Calu3 (cell line): Measurements from ENCODE around the gene DYNC2LI1. TPM values are rescaled to one million over a fixed set of nuclear protein-coding genes. Genes with fewer than 3 reads are reported as not detected.
A peak's percentile ranks its signal among the peaks of the same experiment; 100 is the strongest.

Experiments used
- BruUV-seq: library from RNA; stranded (reverse); fragments of 400-500 nt; replicated peaks from 2 replicates; lab custom pipeline; 2021; lab: Mats Ljungman, UMichigan
- CTCF ChIA-PET: fragments of 300-600 bp; sonication (Branson Sonifier 250); formaldehyde crosslinking; loops from one replicate; lab custom pipeline; 2022; ENCODE audit warnings: antibody characterized with exemption; lab: Charles Lee
- DNase-seq: peaks from one replicate; pipeline ENCODE4 v3.0.0; 2022
- H3K27ac Mint-ChIP-seq: one replicate; pipeline ENCODE4 v1.8.0; 2022; ENCODE audit warnings: mixed read lengths; ENCODE audit not compliant: unreplicated experiment
- H3K27me3 Mint-ChIP-seq: one replicate; pipeline ENCODE4 v1.8.0; 2022; ENCODE audit warnings: mixed read lengths; ENCODE audit not compliant: unreplicated experiment
- H3K36me3 Mint-ChIP-seq: one replicate; pipeline ENCODE4 v1.8.0; 2022; ENCODE audit warnings: mild to moderate bottlenecking, moderate library complexity, mixed read lengths; ENCODE audit not compliant: insufficient read depth, unreplicated experiment
- H3K4me1 Mint-ChIP-seq: one replicate; pipeline ENCODE4 v1.8.0; 2022; ENCODE audit warnings: mild to moderate bottlenecking, low read depth, mixed read lengths; ENCODE audit not compliant: unreplicated experiment
- H3K4me3 Mint-ChIP-seq: one replicate; pipeline ENCODE4 v1.8.0; 2022; ENCODE audit warnings: mild to moderate bottlenecking, low read depth, moderate library complexity, mixed read lengths; ENCODE audit not compliant: unreplicated experiment
- H3K9me3 Mint-ChIP-seq: one replicate; pipeline ENCODE4 v1.8.0; 2022; ENCODE audit warnings: low read depth, mixed read lengths; ENCODE audit not compliant: unreplicated experiment
- CTCF ChIP-seq: fragments of 200-600 bp; IDR thresholded peaks from one replicate; pipeline ENCODE4 v1.8.0; 2022; ENCODE audit warnings: antibody characterized with exemption; ENCODE audit not compliant: unreplicated experiment
- intact Hi-C: fragments of 100-400 bp; cut with micrococcal nuclease; formaldehyde crosslinking; loops from one replicate; pipeline ENCODE4 v1.10.0; 2022; ENCODE audit not compliant: unreplicated experiment
- total RNA-seq: library from RNA; stranded (reverse); gene quantifications from 2 replicates; pipeline ENCODE4 v1.2.3, GENCODE V29; 2022

DYNC2LI1 gene
- total RNA-seq, 1 experiment from 2014 or later = 20.0 TPM

- H3K36me3 Mint-ChIP-seq = peaks cover 6% of the 10 kb centered on the region
- peak; percentile 25 for DNase-seq
- CTCF ChIA-PET = no interaction called here
- TF ChIP-seq CTCF = no peak
- H3K4me3 Mint-ChIP-seq = peak overlapping the region; percentile 79
- intact Hi-C loops = no loop called here
- no peaks in the 10 kb centered on the region for H3K9me3 Mint-ChIP-seq
- H3K27me3 Mint-ChIP-seq = no peaks in the 10 kb centered on the region
- peak overlapping the region; percentile 32 for H3K27ac Mint-ChIP-seq
- peaks cover 9% of the 10 kb centered on the region for H3K4me1 Mint-ChIP-seq
- BruUV-seq = no TSS peak
Observed at GRCh38 chr2:43831543-43832294, 57.9 kb downstream of the DYNC2LI1 start.

GRCh38 chr2:43832457-43832856 lies 58.6 kb downstream of the DYNC2LI1 start:
- intact Hi-C loops = no loop called here
- DNase-seq = no peak
- no peak for TF ChIP-seq CTCF
- Mint-ChIP-seq H3K4me3 (no peak overlapping the region), H3K27ac (no peak overlapping the region), H3K36me3 (peaks cover 6% of the 10 kb centered on the region), H3K27me3 (no peaks in the 10 kb centered on the region), H3K9me3 (no peaks in the 10 kb centered on the region), H3K4me1 (peaks cover 9% of the 10 kb centered on the region)
- no TSS peak for BruUV-seq
- CTCF ChIA-PET = no interaction called here

- DNase-seq = no peak
- H3K9me3 Mint-ChIP-seq = no peaks in the 10 kb centered on the region
- H3K27me3 Mint-ChIP-seq = no peaks in the 10 kb centered on the region
- no peak overlapping the region for H3K27ac Mint-ChIP-seq
- H3K4me3 Mint-ChIP-seq = no peak overlapping the region
- CTCF ChIA-PET = no interaction called here
- no TSS peak for BruUV-seq
- intact Hi-C loops = no loop called here
- no peaks in the 10 kb centered on the region for H3K36me3 Mint-ChIP-seq
- no peak for TF ChIP-seq CTCF
- no peaks in the 10 kb centered on the region for H3K4me1 Mint-ChIP-seq
Observed at GRCh38 chr2:43837033-43837432, 63.2 kb downstream of the DYNC2LI1 start.

- CTCF ChIA-PET = no interaction called here
- Mint-ChIP-seq H3K9me3 (no peaks in the 10 kb centered on the region), H3K27me3 (no peaks in the 10 kb centered on the region), H3K27ac (no peak overlapping the region), H3K4me1 (no peaks in the 10 kb centered on the region), H3K4me3 (no peak overlapping the region), H3K36me3 (no peaks in the 10 kb centered on the region)
- BruUV-seq = no TSS peak
- intact Hi-C loops = no loop called here
- no peak for DNase-seq
- no peak for TF ChIP-seq CTCF
Observed at GRCh38 chr2:43837831-43838559, 64.2 kb downstream of the DYNC2LI1 start.
